ENCODE results near the gene HOXD4. TPM values are rescaled to one million over a fixed set of nuclear protein-coding genes. Genes with fewer than 3 reads are reported as not detected.

The HOXD4 gene
- total RNA-seq, 4 donors from 2014 or later = 2.2 to 25.5 (median 15.3) TPM

DNA sequence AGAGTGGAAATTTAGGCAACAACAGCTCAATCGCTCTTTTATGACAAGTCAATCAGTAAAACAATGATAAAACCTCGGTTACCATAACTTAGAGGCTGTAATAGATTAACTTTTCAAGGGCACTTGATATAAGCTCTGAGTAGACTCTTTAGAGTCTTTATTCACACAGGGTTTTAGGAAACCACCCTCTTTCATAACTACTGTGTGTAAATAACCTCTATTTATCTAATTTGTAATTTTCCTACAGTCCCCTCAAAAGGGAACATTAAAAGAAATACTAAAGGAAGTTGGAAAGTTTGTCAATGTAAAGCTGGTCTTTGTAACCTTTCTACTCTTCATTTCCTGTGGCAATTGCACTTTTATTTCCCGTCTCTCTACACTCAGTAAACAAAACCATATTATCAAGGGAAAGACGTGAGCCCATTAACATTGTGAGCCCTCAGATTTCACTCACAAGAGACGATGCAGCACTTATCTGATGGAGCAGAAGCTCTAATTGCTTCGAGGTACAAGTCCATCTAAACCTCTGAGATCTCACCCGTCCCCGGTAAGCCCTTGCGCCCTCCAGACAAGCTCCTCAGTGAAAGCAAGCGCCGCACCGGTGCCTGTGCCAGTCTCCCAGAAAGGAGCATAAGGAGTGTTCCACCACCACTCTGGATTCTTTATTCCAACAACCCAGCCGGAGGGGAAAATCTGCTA lies 36.0 kb downstream of the HOXD4 start:
- Histone ChIP-seq H3K27ac (peak overlapping the region; percentile 79 to 90 (median 86)), H3K4me3 (peak overlapping the region; percentile 41 to 70 (median 59)), H3K36me3 (no peaks in the 10 kb centered on the region), H3K27me3 (peaks cover 57% of the 10 kb centered on the region), H3K4me1 (peaks cover 0 to 49% (median 21%) of the 10 kb centered on the region in 4 donors), H3K9me3 (no peaks in the 10 kb centered on the region)
- peak; percentile 38 for DNase-seq
- TF ChIP-seq POLR2AphosphoS5 (IDR thresholded peaks at IDR 0.05) = peak in 2 of 3 donors; percentile 9 to 18
- TF ChIP-seq, protein P1, sequence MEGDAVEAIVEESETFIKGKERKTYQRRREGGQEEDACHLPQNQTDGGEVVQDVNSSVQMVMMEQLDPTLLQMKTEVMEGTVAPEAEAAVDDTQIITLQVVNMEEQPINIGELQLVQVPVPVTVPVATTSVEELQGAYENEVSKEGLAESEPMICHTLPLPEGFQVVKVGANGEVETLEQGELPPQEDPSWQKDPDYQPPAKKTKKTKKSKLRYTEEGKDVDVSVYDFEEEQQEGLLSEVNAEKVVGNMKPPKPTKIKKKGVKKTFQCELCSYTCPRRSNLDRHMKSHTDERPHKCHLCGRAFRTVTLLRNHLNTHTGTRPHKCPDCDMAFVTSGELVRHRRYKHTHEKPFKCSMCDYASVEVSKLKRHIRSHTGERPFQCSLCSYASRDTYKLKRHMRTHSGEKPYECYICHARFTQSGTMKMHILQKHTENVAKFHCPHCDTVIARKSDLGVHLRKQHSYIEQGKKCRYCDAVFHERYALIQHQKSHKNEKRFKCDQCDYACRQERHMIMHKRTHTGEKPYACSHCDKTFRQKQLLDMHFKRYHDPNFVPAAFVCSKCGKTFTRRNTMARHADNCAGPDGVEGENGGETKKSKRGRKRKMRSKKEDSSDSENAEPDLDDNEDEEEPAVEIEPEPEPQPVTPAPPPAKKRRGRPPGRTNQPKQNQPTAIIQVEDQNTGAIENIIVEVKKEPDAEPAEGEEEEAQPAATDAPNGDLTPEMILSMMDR (IDR thresholded peaks at IDR 0.05) = no peak
- TF ChIP-seq EP300 (IDR thresholded peaks at IDR 0.05; ENCODE audit: low read depth) = no peak
- peak; percentile 27 for TF ChIP-seq POLR2A (IDR thresholded peaks at IDR 0.05)
- WGBS, 2 donors (ENCODE audit: low coverage in 1 of 2) = 4 to 14% methylated on average over 4 to 13 of the region's 13 CpGs
- in situ Hi-C loops (cut with MboI; ENCODE audit: low pct_ligation_motif_present in 1 of 4, low pct_unique_long_range_greater_than_20kb in 1 of 4, low sequenced_read_pairs in 3 of 4) = no loop called here
- intact Hi-C loops (cut with DNase I; ENCODE audit: low total_unique reads) = no loop called here

DNA sequence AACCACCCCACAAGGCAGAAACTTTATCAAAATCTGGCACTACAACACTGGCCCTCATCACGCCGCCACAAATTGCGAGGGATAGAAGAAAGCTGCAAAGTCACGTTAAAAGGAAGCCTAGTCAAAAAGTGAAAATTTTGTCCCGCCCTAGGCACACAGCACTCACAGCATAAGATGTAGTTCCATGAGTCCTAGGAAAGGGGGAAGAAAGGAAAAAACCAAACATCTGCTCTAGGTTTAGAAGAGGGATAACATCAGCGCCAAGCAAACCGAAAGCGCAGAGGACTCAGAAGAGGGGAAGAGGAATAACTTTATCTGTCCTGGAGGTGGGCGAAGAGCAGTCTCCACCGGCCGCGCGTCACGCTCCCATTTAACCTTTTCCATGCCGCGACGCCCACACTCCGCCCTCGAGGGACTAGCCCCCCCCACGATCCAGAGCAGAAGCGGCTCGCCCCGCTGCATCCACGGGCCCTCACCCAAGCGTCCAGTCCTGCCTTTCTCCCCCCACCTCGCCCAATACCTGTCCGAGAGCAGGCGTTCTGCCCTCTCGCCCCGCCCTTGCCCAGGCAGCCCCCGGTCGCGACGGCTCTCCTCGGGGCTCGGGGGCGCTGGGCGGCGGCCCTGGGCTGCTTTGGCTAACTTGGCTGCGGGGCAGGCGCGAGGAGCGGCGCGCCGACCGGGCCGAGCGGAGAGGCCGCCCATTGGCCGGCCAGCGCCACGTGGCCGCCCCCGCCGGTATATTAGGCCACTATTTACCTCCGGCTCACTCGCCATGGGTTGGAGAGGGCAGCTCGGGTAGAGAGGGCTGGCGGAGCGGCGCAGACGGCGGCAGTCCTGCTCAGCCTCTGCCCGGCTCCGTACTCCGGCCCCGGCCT lies 36.8 kb downstream of the HOXD4 start, which contains the start of gene HOXD1:
HOXD1 (plus strand) TSS at position 770 of the 875 bp plus-strand sequence. CDS start 134 bp downstream, outside the sequence.
- Histone ChIP-seq H3K36me3 (no peaks in the 10 kb centered on the region), H3K27ac (peak within 1 kb of the TSS; percentile 79 to 90 (median 86)), H3K4me3 (peak within 1 kb of the TSS; percentile 41 to 70 (median 59)), H3K9me3 (no peaks in the 10 kb centered on the region), H3K27me3 (peaks cover 64% of the 10 kb centered on the region), H3K4me1 (peaks cover 0 to 49% (median 21%) of the 10 kb centered on the region in 4 donors)
- 3 to 9% methylated on average over 5 to 54 of the region's 68 CpGs for WGBS, 2 donors (ENCODE audit: low coverage in 1 of 2)
- peak; percentile 84 for DNase-seq
- intact Hi-C loops (cut with DNase I; ENCODE audit: low total_unique reads) (no loop called here), in situ Hi-C loops (cut with MboI; ENCODE audit: low pct_ligation_motif_present in 1 of 4, low pct_unique_long_range_greater_than_20kb in 1 of 4, low sequenced_read_pairs in 3 of 4) (no loop called here)
- no peak for TF ChIP-seq EP300 (IDR thresholded peaks at IDR 0.05; ENCODE audit: low read depth)
- TF ChIP-seq, protein P1 (IDR thresholded peaks at IDR 0.05) = no peak
- peak; percentile 76 to 90 (median 88) for TF ChIP-seq POLR2AphosphoS5 (IDR thresholded peaks at IDR 0.05)
- peak; percentile 90 for TF ChIP-seq POLR2A (IDR thresholded peaks at IDR 0.05)

GRCh38 chr2:176188774-176189680 lies 37.7 kb downstream of the HOXD4 start:
- Histone ChIP-seq H3K4me1 (peaks cover 0 to 49% (median 21%) of the 10 kb centered on the region in 4 donors), H3K27ac (peak overlapping the region; percentile 79 to 90 (median 86)), H3K36me3 (no peaks in the 10 kb centered on the region), H3K9me3 (no peaks in the 10 kb centered on the region), H3K4me3 (peak overlapping the region; percentile 41 to 70 (median 59)), H3K27me3 (peaks cover 64% of the 10 kb centered on the region)
- DNase-seq = peak; percentile 43
- in situ Hi-C loops (cut with MboI; ENCODE audit: low pct_ligation_motif_present in 1 of 4, low pct_unique_long_range_greater_than_20kb in 1 of 4, low sequenced_read_pairs in 3 of 4) (no loop called here), intact Hi-C loops (cut with DNase I; ENCODE audit: low total_unique reads) (no loop called here)
- 9% methylated on average over 86 of the region's 98 CpGs; no CpG with 5 or more reads in 1 of the 2 donors for WGBS, 2 donors (ENCODE audit: low coverage in 1 of 2)
- no peak for TF ChIP-seq POLR2AphosphoS5 (IDR thresholded peaks at IDR 0.05)
- TF ChIP-seq, protein P1 (IDR thresholded peaks at IDR 0.05) = peak in 2 of 5 experiments; percentile 16 to 30

All from transverse colon (tissue), 4 donors.